Natural killer cell (primary cell): ENCODE results near the gene ADRM1. TPM values are rescaled to one million over a fixed set of nuclear protein-coding genes. Genes with fewer than 3 reads are reported as not detected.

Source experiments
- ATAC-seq, 3 donors: fragments of 150-1000 bp in 2 of 3; fragments of 200-7000 bp in 1 of 3; cut with Tn5 transposase; 1 replicate in 1 of 3; 2 replicates in 2 of 3; pipeline ENCODE4 v1.10.0; 2021; ENCODE audit warnings: mild to moderate bottlenecking in 2 of 3, moderate library complexity in 2 of 3
- DNase-seq, 2 donors: peaks; one replicate each; pipeline versions ENCODE4 v3.0.0 to v3.0.0-alpha.2; 2013 to 2021; ENCODE audit warnings: mixed read lengths in 1 of 2
- H3K27ac ChIP-seq: one replicate; pipeline ENCODE4 v1.5.1; 2013; ENCODE audit warnings: mild to moderate bottlenecking, low read length
- H3K27me3 ChIP-seq: one replicate; pipeline ENCODE4 v1.6.1; 2013; ENCODE audit warnings: low read length; ENCODE audit not compliant: control insufficient read depth, insufficient read depth
- H3K36me3 ChIP-seq: one replicate; pipeline ENCODE4 v1.6.1; 2013; ENCODE audit warnings: low read length; ENCODE audit not compliant: control insufficient read depth, insufficient read depth
- H3K4me1 ChIP-seq: one replicate; pipeline ENCODE4 v1.6.1; 2013; ENCODE audit warnings: low read length; ENCODE audit not compliant: control insufficient read depth, insufficient read depth
- H3K4me3 ChIP-seq: one replicate; pipeline ENCODE4 v1.5.1; 2013; ENCODE audit warnings: low read length
- H3K9me3 ChIP-seq: one replicate; pipeline ENCODE4 v1.6.1; 2013; ENCODE audit warnings: low read length; ENCODE audit not compliant: control insufficient read depth, insufficient read depth
- H3K27ac Mint-ChIP-seq, 2 donors: one replicate each; pipeline ENCODE4 v1.8.0; 2022; ENCODE audit warnings: mild to moderate bottlenecking in 2 of 2, mixed read lengths in 2 of 2, moderate library complexity in 1 of 2
- H3K27me3 Mint-ChIP-seq, 2 donors: one replicate each; pipeline ENCODE4 v1.8.0; 2022; ENCODE audit warnings: low read depth in 2 of 2, mixed read lengths in 2 of 2
- H3K36me3 Mint-ChIP-seq: one replicate; pipeline ENCODE4 v1.8.0; 2022; ENCODE audit warnings: mixed read lengths
- H3K4me1 Mint-ChIP-seq, 2 donors: one replicate each; pipeline ENCODE4 v1.8.0; 2022; ENCODE audit warnings: mixed read lengths in 2 of 2
- H3K4me3 Mint-ChIP-seq: one replicate; pipeline ENCODE4 v1.8.0; 2022; ENCODE audit warnings: mild to moderate bottlenecking, moderate library complexity, mixed read lengths
- H3K9me3 Mint-ChIP-seq, 2 donors: one replicate each; pipeline ENCODE4 v1.8.0; 2022; ENCODE audit warnings: mixed read lengths in 2 of 2
- WGBS: methylation state at CpG from one replicate; pipeline ENCODE4 v1.1.7; 2013; ENCODE audit warnings: missing lambda C conversion rate; ENCODE audit not compliant: insufficient coverage; 5-methylcytosine and 5-hydroxymethylcytosine counted together
- intact Hi-C: fragments of 100-400 bp; cut with micrococcal nuclease; formaldehyde crosslinking; loops from one replicate; pipeline ENCODE4 v1.14.2; 2022
- total RNA-seq, 4 donors: library from RNA; stranded (reverse); fragments of 120-200 nt in 1 of 4; gene quantifications; one replicate each; pipeline versions ENCODE4 v1.2.3 to v1.2.4, GENCODE V29; 2013 to 2022
- TF ChIP-seq, protein P1 (sequence below): fragments of 200-600 bp; IDR thresholded peaks from one replicate; pipeline ENCODE4 v1.8.0; 2022; ENCODE audit warnings: antibody characterized with exemption

Gene ADRM1
- total RNA-seq, 3 donors from 2014 or later (not counting 1 experiment from before 2014, with no cell fraction given), result 81.4 to 88.4 (median 84.6) TPM

DNA sequence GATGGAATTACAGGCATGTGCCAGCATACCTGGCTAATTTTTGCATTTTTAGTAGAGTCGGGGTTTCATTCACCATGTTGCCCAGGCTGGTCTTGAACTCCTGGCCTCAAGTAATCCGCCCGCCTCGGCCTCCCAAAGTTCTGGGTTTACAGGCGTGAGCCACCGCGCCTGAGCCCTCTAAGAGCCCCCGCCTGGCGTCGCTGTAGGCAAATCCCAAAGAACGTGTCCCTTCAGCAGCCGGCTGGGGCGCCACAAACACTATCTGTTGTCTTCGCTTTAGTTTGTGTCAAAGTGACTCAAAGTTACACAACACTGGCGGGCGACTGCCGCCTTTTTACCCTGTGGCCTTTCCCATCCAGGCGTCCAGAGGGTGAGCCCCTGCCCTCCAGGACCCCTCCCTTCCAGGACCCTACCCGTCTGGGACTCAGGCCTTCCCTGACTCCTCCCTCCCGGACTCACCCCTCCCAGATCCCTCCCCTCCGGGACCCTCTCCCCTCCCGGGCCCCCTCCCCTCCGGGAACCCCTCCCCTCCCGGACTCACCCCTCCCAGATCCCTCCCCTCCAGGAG lies 940 bp upstream of the ADRM1 start:
- peak overlapping the region; percentile 94 for H3K27ac ChIP-seq
- Mint-ChIP-seq H3K36me3 (no peaks in the 10 kb centered on the region), H3K27me3 (no peaks in the 10 kb centered on the region), H3K4me3 (peak overlapping the region; percentile 99), H3K4me1 (peaks cover 28 to 43% of the 10 kb centered on the region in 2 donors), H3K27ac (peak overlapping the region; percentile 98 to 99), H3K9me3 (no peaks in the 10 kb centered on the region)
- TF ChIP-seq, protein P1, sequence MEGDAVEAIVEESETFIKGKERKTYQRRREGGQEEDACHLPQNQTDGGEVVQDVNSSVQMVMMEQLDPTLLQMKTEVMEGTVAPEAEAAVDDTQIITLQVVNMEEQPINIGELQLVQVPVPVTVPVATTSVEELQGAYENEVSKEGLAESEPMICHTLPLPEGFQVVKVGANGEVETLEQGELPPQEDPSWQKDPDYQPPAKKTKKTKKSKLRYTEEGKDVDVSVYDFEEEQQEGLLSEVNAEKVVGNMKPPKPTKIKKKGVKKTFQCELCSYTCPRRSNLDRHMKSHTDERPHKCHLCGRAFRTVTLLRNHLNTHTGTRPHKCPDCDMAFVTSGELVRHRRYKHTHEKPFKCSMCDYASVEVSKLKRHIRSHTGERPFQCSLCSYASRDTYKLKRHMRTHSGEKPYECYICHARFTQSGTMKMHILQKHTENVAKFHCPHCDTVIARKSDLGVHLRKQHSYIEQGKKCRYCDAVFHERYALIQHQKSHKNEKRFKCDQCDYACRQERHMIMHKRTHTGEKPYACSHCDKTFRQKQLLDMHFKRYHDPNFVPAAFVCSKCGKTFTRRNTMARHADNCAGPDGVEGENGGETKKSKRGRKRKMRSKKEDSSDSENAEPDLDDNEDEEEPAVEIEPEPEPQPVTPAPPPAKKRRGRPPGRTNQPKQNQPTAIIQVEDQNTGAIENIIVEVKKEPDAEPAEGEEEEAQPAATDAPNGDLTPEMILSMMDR, result peak; percentile 71
- peak overlapping the region; percentile 62 for H3K4me3 ChIP-seq
- peaks cover 16% of the 10 kb centered on the region for H3K36me3 ChIP-seq
- 2% methylated on average over 22 of the region's 24 CpGs for WGBS
- peak; percentile 81 to 94 for DNase-seq
- no peaks in the 10 kb centered on the region for H3K27me3 ChIP-seq
- H3K4me1 ChIP-seq, result peaks cover 34% of the 10 kb centered on the region
- no peaks in the 10 kb centered on the region for H3K9me3 ChIP-seq
- ATAC-seq, result peak; percentile 56 to 72 (median 65)
- intact Hi-C loops, result loop anchor here (1.0 to 5.0 kb wide), 3 partner anchors 65 to 490 kb away; partner anchors contain the start of gene OSBPL2

DNA sequence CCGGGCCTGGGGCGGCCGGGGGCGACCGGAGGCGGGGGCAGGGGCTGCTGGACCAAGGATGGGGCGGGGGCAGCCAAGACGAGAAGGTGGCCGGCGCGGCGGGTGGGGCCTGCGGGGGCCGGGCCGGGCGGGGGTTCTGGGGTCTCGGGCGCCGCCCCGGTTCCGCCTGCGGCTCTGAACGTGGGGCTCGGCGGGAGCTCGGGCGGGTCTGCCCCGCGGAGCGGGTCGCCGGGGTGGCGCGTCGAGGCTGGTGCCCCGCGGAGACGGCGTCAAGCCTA lies 204 bp downstream of the ADRM1 start:
- Mint-ChIP-seq H3K9me3 (no peaks in the 10 kb centered on the region), H3K27ac (peak overlapping the region; percentile 98 to 99), H3K4me3 (peak overlapping the region; percentile 99), H3K36me3 (no peaks in the 10 kb centered on the region), H3K4me1 (peaks cover 28 to 43% of the 10 kb centered on the region in 2 donors), H3K27me3 (no peaks in the 10 kb centered on the region)
- DNase-seq (no peak), ATAC-seq (no peak)
- intact Hi-C loops, result loop anchor here (5.0 kb wide), 2 partner anchors 66 to 489 kb away; partner anchors contain the start of gene OSBPL2
- TF ChIP-seq, protein P1, result no peak
- Histone ChIP-seq H3K4me1 (peaks cover 34% of the 10 kb centered on the region), H3K27me3 (no peaks in the 10 kb centered on the region), H3K27ac (no peak overlapping the region), H3K36me3 (peaks cover 27% of the 10 kb centered on the region), H3K9me3 (no peaks in the 10 kb centered on the region), H3K4me3 (peak overlapping the region; percentile 63)
- 0% methylated on average over 39 of the region's 39 CpGs for WGBS

DNA sequence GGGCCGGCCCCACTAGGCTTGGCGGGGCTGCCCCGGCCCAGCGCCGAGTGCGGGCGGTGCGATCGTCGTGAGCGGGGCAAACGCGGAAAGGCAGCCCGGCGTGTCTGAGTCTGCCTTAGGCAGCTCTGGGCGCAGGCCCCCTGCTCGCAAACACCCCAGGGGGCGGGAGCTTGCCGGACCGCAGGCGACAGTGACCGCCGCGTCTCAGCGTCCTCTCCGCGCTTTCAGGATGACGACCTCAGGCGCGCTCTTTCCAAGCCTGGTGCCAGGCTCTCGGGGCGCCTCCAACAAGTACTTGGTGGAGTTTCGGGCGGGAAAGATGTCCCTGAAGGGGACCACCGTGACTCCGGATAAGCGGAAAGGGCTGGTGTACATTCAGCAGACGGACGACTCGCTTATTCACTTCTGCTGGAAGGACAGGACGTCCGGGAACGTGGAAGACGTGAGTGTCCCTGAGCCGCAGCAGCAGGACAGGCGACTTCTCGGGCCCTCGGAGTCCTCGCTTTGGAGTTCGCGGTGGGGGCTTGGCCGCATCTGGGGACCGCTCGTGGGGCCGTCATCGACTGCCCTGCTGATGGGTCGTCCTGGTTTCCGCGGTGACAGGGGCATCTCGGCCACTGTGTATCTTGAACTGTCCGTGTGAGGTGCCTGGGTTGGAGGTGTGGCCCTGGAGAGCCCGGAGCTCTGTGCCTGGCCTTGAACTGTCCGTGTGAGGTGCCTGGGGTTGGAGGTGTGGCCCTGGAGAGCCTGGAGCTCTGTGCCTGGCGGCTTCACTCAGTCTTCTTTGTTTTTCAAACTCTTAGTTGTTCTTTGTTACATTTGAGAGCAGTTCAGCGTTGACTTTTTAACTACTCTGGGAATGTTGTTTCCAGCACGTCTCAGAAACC lies 786 bp downstream of the ADRM1 start:
- H3K4me1 Mint-ChIP-seq, result peaks cover 28 to 43% of the 10 kb centered on the region in 2 donors
- 6% methylated on average over 66 of the region's 66 CpGs for WGBS
- TF ChIP-seq, protein P1, result no peak
- peak overlapping the region; percentile 89 for H3K4me3 Mint-ChIP-seq
- H3K9me3 Mint-ChIP-seq, result no peaks in the 10 kb centered on the region
- H3K36me3 ChIP-seq, result peaks cover 33% of the 10 kb centered on the region
- H3K9me3 ChIP-seq, result no peaks in the 10 kb centered on the region
- H3K4me3 ChIP-seq, result peak overlapping the region; percentile 63
- no peaks in the 10 kb centered on the region for H3K36me3 Mint-ChIP-seq
- no peaks in the 10 kb centered on the region for H3K27me3 ChIP-seq
- H3K27me3 Mint-ChIP-seq, result no peaks in the 10 kb centered on the region
- ATAC-seq (peak in 1 of 3 donors; percentile 5), DNase-seq (peak in 1 of 2 donors; percentile 42)
- H3K4me1 ChIP-seq, result peaks cover 34% of the 10 kb centered on the region
- peak overlapping the region; percentile 74 to 99 for H3K27ac Mint-ChIP-seq
- intact Hi-C loops, result loop anchor here (5.0 kb wide), 2 partner anchors 66 to 489 kb away; partner anchors contain the start of gene OSBPL2
- H3K27ac ChIP-seq, result peak overlapping the region; percentile 16
